GM12873 (cell line): Measurements from ENCODE around the gene SHC3.

Experiments
- CTCF ChIP-seq: IDR thresholded peaks from 2 replicates; pipeline ENCODE4 v1.5.1; 2012; ENCODE audit warnings: low read depth, mild to moderate bottlenecking, moderate library complexity, low read length, control low read depth; ENCODE audit not compliant: insufficient read depth; ENCODE audit errors: missing control alignments

The SHC3 gene

GRCh38 chr9:89149726-89150125 is 28.9 kb downstream of the SHC3 start:
- TF ChIP-seq CTCF: no peak

- no peak for TF ChIP-seq CTCF
These were observed 33.5 kb downstream of the SHC3 start for GRCh38 chr9:89145097-89145496.

- no peak for TF ChIP-seq CTCF
These were observed 34.4 kb downstream of the SHC3 start for GRCh38 chr9:89144238-89144637.

GRCh38 chr9:89143266-89143665 is 35.4 kb downstream of the SHC3 start:
- TF ChIP-seq CTCF: no peak

- TF ChIP-seq CTCF: no peak
These were observed 39.2 kb downstream of the SHC3 start for GRCh38 chr9:89139455-89139854.

GRCh38 chr9:89138463-89139390 is 39.9 kb downstream of the SHC3 start:
- no peak for TF ChIP-seq CTCF

GRCh38 chr9:89137542-89138462 is 40.8 kb downstream of the SHC3 start:
- TF ChIP-seq CTCF: no peak
